CD4-positive, alpha-beta T cell treated with Interleukin-1 beta for 1 hour (primary cell): ENCODE measurements around the gene RIIAD1.
A peak's percentile ranks its signal among the peaks of the same experiment; 100 is the strongest.
"Not testable (repeated sequence)": the region's sequence is repeated elsewhere in the genome, so short reads cannot be mapped to it uniquely, and the experiment has no call there.

Source experiments
- DNase-seq, 2 donors: peaks; one replicate each; pipeline ENCODE4 v3.0.0-alpha.2; 2020 to 2022

RIIAD1 gene

GRCh38 chr1:151720974-151721787, at the start of gene RIIAD1:
TSS of gene RIIAD1 (plus strand) at chr1:151721522. CDS start at chr1:151721537, 15 bp downstream.
- DNase-seq = peak; percentile 54 to 58

- no peak for DNase-seq
These were observed 47.9 kb upstream of the RIIAD1 start for GRCh38 chr1:151673407-151673806.

GRCh38 chr1:151680391-151680790, 40.9 kb upstream of the RIIAD1 start:
- no peak for DNase-seq

- DNase-seq = no peak
These were observed 40.5 kb upstream of the RIIAD1 start for GRCh38 chr1:151680826-151681225.

GRCh38 chr1:151681923-151682322, 39.4 kb upstream of the RIIAD1 start:
- no peak for DNase-seq

- not testable (repeated sequence) for DNase-seq
These were observed 38.4 kb upstream of the RIIAD1 start for GRCh38 chr1:151682901-151683300.

GRCh38 chr1:151684128-151684527, 37.2 kb upstream of the RIIAD1 start:
- DNase-seq = no peak

- no peak for DNase-seq
These were observed 34.8 kb upstream of the RIIAD1 start for GRCh38 chr1:151686561-151686960.

GRCh38 chr1:151689494-151689893, 31.8 kb upstream of the RIIAD1 start:
- DNase-seq = no peak

- no peak for DNase-seq
These were observed 29.1 kb upstream of the RIIAD1 start for GRCh38 chr1:151692226-151692625.

- no peak for DNase-seq
These were observed 28.2 kb upstream of the RIIAD1 start for GRCh38 chr1:151693057-151693651.

GRCh38 chr1:151701515-151701914, 19.8 kb upstream of the RIIAD1 start:
- DNase-seq = no peak

GRCh38 chr1:151702936-151703335, 18.4 kb upstream of the RIIAD1 start:
- no peak for DNase-seq

GRCh38 chr1:151703813-151704212, 17.5 kb upstream of the RIIAD1 start:
- DNase-seq = no peak

- no peak for DNase-seq
These were observed 17.1 kb upstream of the RIIAD1 start for GRCh38 chr1:151704246-151704645.

- DNase-seq = no peak
These were observed 16.2 kb upstream of the RIIAD1 start for GRCh38 chr1:151705146-151705545.

- DNase-seq = no peak
These were observed 15.4 kb upstream of the RIIAD1 start for GRCh38 chr1:151705753-151706463.

- no peak for DNase-seq
These were observed 14.6 kb upstream of the RIIAD1 start for GRCh38 chr1:151706464-151707415.

GRCh38 chr1:151707541-151708065, 13.7 kb upstream of the RIIAD1 start:
- no peak for DNase-seq

GRCh38 chr1:151708891-151709290, 12.4 kb upstream of the RIIAD1 start:
- DNase-seq = no peak

GRCh38 chr1:151710187-151710840, 11.0 kb upstream of the RIIAD1 start:
- DNase-seq = peak; percentile 12 to 29
